ENCODE data around the gene KIAA0825. TPM values are rescaled to one million over a fixed set of nuclear protein-coding genes. Genes with fewer than 3 reads are reported as not detected.

Gene KIAA0825
- total and polyA plus RNA-seq, 2 of the 8 experiments (the other 6 are each of a cell fraction or from before 2014, with no cell fraction given): 0.60 to 1.0 TPM

DNA sequence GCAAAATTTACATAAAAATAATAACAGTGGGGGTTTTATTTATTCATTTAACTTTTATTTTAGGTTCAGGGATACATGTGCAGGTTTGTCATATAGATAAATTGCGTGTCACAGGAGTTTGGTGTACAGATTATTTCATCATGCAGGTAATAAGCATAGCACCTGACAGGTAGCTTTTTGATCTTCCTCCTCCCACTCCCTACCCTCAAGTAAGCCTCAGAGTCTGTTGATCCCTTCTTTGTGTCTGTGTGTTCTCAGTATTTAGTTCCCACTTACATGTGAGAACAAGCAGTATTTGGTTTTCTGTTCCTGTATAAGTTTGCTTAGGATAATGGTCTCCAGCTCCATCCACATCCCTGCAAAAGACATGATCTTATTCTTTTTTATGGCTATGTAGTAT lies 240.3 kb downstream of the KIAA0825 start:
- Histone ChIP-seq H2BK120ac (replicated peaks; ENCODE audit: low read depth, low read length) (no peak overlapping the region), H3K4me3 (ENCODE audit: extremely low read depth in 1 of 4, insufficient read depth in 2 of 4, low read depth in 3 of 4, low read length in 4 of 4) (no peak overlapping the region), H3K23ac (ENCODE audit: insufficient read length) (no peak overlapping the region), H3K23me2 (ENCODE audit: low read depth, low read length) (no peaks in the 10 kb centered on the region), H2BK15ac (ENCODE audit: low read length) (no peak overlapping the region), H2BK5ac (ENCODE audit: low read depth, low read length) (no peak overlapping the region), H3K4ac (replicated peaks; ENCODE audit: insufficient read length, low read depth, low read length) (no peak overlapping the region), H3K27me3 (replicated peaks in 1 of 4; ENCODE audit: control insufficient read depth in 3 of 4, extremely low read depth in 1 of 4, insufficient read depth in 3 of 4, low read length in 3 of 4) (no peaks in the 10 kb centered on the region), H3K4me1 (replicated peaks in 1 of 4; ENCODE audit: control insufficient read depth in 3 of 4, insufficient read depth in 4 of 4, low read length in 3 of 4) (peaks cover 0 to 4% (median 3%) of the 10 kb centered on the region in 4 experiments; a peak in 3 of 7 replicates), H2AK5ac (ENCODE audit: low read depth, low read length) (no peak overlapping the region), H3K79me1 (ENCODE audit: low read depth, low read length) (no peaks in the 10 kb centered on the region), H2BK12ac (ENCODE audit: low read depth, low read length) (no peak overlapping the region), H3K9me3 (ENCODE audit: insufficient read depth in 2 of 2, low read depth in 1 of 2, low read length in 1 of 2) (peaks cover 0 to 3% of the 10 kb centered on the region in 2 experiments; a peak in 1 of 4 replicates), H3K56ac (replicated peaks; ENCODE audit: insufficient read length, low read depth, low read length) (no peak overlapping the region), H3K18ac (ENCODE audit: extremely low read depth, low read length) (no peak overlapping the region), H3K79me2 (ENCODE audit: control insufficient read depth in 1 of 2, insufficient read depth in 2 of 2, low read length in 2 of 2) (no peaks in the 10 kb centered on the region), H3K9ac (replicated peaks in 1 of 4; ENCODE audit: extremely low read depth in 1 of 4, low read depth in 3 of 4, low read length in 3 of 4) (no peak overlapping the region), H3K27ac (ENCODE audit: low read depth, low read length) (no peak overlapping the region), H4K20me1 (replicated peaks in 1 of 2; ENCODE audit: control insufficient read depth in 1 of 2, insufficient read depth in 2 of 2, low read length in 2 of 2) (no peaks in the 10 kb centered on the region), H4K5ac (ENCODE audit: insufficient read length, low read depth, low read length) (no peak overlapping the region), H4K91ac (replicated peaks; ENCODE audit: insufficient read length, low read length) (no peak overlapping the region), H2BK20ac (ENCODE audit: low read length) (no peak overlapping the region), H3K14ac (ENCODE audit: insufficient read length) (no peak overlapping the region), H2AFZ (ENCODE audit: low read length) (no peak overlapping the region), H3K36me3 (ENCODE audit: control insufficient read depth in 2 of 4, insufficient read depth in 4 of 4, low read length in 3 of 4) (no peaks in the 10 kb centered on the region), H4K8ac (ENCODE audit: extremely low read depth, insufficient read depth, low read length) (no peak overlapping the region), H3K4me2 (ENCODE audit: insufficient read depth in 1 of 2, low read depth in 2 of 2, low read length in 2 of 2) (no peak overlapping the region)
- FAIRE-seq (no peak), DNase-seq (ENCODE audit: low read depth in 1 of 2, low spot score in 2 of 2) (no peak)
- CTCF ChIA-PET (ENCODE audit: partially characterized antibody): interaction anchor here (1.3 kb wide), 1 partner anchor 9 kb away, joined by 4 read pairs; no protein-coding TSS in a partner anchor
- 69% methylated on average over 1 of the region's 1 CpG; no CpG with 5 or more reads in 1 of the 2 experiments for whole genome bisulfite sequencing, 2 experiments (ENCODE audit: extremely low coverage in 1 of 2, insufficient coverage in 1 of 2, insufficient read length in 1 of 2, insufficient replicate concordance in 2 of 2, low coverage in 1 of 2, low lambda C conversion rate in 2 of 2, missing lambda C conversion rate in 1 of 2)
- no peak for TF ChIP-seq ZNF274 (IDR thresholded peaks at IDR 0.05; ENCODE audit: borderline replicate concordance, extremely low read depth, low read length)
- no peak for TF ChIP-seq CHD1 (IDR thresholded peaks at IDR 0.05; ENCODE audit: low read depth, low read length)
- no peak for TF ChIP-seq EGR1 (IDR thresholded peaks at IDR 0.05; ENCODE audit: borderline replicate concordance, low read depth, low read length)
- TF ChIP-seq POU5F1 (IDR thresholded peaks at IDR 0.05; ENCODE audit: low read depth, low read length): no peak
- POLR2A ChIA-PET (ENCODE audit: partially characterized antibody): interaction anchor here (1.4 to 3.9 kb wide), 3 partner anchors 10 to 23 kb away, joined by 3 to 19 read pairs (median 12); no protein-coding TSS in a partner anchor
